GM23248 (cell line): ENCODE measurements around the gene CCDC90B.
"Not testable (repeated sequence)": the region's sequence is repeated elsewhere in the genome, so short reads cannot be mapped to it uniquely, and the experiment has no call there.

Experiments
- EZH2 ChIP-seq: fragments of 200-600 bp; sonication (generic); IDR thresholded peaks from 2 replicates; pipeline ENCODE4 v1.6.1; 2018; ENCODE audit warnings: antibody characterized with exemption, mild to moderate bottlenecking; ENCODE audit not compliant: insufficient read depth, poor library complexity, severe bottlenecking
- EZH2phosphoT487 ChIP-seq: fragments of 200-600 bp; sonication (generic); IDR thresholded peaks from 2 replicates; pipeline ENCODE4 v1.6.1; 2018; ENCODE audit warnings: antibody characterized with exemption, moderate library complexity, mild to moderate bottlenecking, low read depth; ENCODE audit not compliant: insufficient read depth

- not testable (repeated sequence) for TF ChIP-seq EZH2phosphoT487, EZH2
These were observed 14.4 kb downstream of the CCDC90B start for GRCh38 chr11:83271734-83272133.
